A549 (cell line): ENCODE measurements around the gene OLFM3. TPM values are rescaled to one million over a fixed set of nuclear protein-coding genes. Genes with fewer than 3 reads are reported as not detected.

Experiments
- ATAC-seq, 2 experiments: fragments of 200-7000 bp in 1 of 2; fragments of >200 bp in 1 of 2; cut with Nextera tagmentation in 1 of 2; cut with Tn5 transposase in 1 of 2; 3 replicates each; pipeline versions ENCODE4 v1.8.0 to v1.9.1; 2018 to 2020; ENCODE audit warnings: mild to moderate bottlenecking in 1 of 2, moderate library complexity in 1 of 2
- CTCF ChIA-PET: fragments of 300-600 bp; sonication (Branson Sonifier 250); formaldehyde crosslinking; extraction: SDS; loops from one replicate; lab custom pipeline; 2021; ENCODE audit warnings: antibody characterized with exemption, inconsistent platforms; lab: Yijun Ruan, JAX
- POLR2A ChIA-PET: fragments of 350-600 bp; formaldehyde crosslinking; extraction: SDS; loops from one replicate; lab custom pipeline; 2021; ENCODE audit warnings: antibody characterized with exemption, inconsistent platforms; lab: Yijun Ruan, JAX
- DNase-seq, 2 experiments: peaks; one replicate each; pipeline versions ENCODE4 v3.0.0 to v3.0.0-alpha.2; 2011 to 2016; ENCODE audit warnings: low read depth in 1 of 2, low spot score in 1 of 2
- FAIRE-seq: peaks from 2 replicates; lab custom pipeline; 2011; peaks lifted over from hg19 to GRCh38; lab: Jason Lieb, UNC
- H3K27ac ChIP-seq, 2 experiments: fragments of >200 bp; sonication (Bioruptor Twin); formaldehyde crosslinking; 3 replicates each; pipeline ENCODE4 v1.5.1; 2016 to 2017
- H3K4me1 ChIP-seq: fragments of >200 bp; sonication (Bioruptor Twin); formaldehyde crosslinking; 3 replicates; pipeline ENCODE4 v1.6.1; 2016
- H3K4me2 ChIP-seq: fragments of >200 bp; sonication (Bioruptor Twin); formaldehyde crosslinking; 3 replicates; pipeline ENCODE4 v1.6.1; 2016
- H3K4me3 ChIP-seq: fragments of >200 bp; sonication (Bioruptor Twin); formaldehyde crosslinking; 3 replicates; pipeline ENCODE4 v1.5.1; 2016
- H3K9me3 ChIP-seq: fragments of >200 bp; sonication (Bioruptor Twin); formaldehyde crosslinking; 3 replicates; pipeline ENCODE4 v1.6.1; 2016
- CHD4 ChIP-seq: fragments of 200-600 bp; sonication (generic); IDR thresholded peaks from 2 replicates; pipeline ENCODE4 v1.6.1; 2016; ENCODE audit warnings: antibody characterized with exemption, mild to moderate bottlenecking, borderline replicate concordance
- ESRRA ChIP-seq: fragments of 150-350 bp; IDR thresholded peaks from 2 replicates; pipeline ENCODE4 v1.6.1; 2014; ENCODE audit warnings: mild to moderate bottlenecking, low read length, borderline replicate concordance
- FOXS1 ChIP-seq: fragments of 250-450 bp; sonication (Bioruptor Pico); IDR thresholded peaks from 2 replicates; pipeline ENCODE4 v1.5.0; 2020; ENCODE audit warnings: mild to moderate bottlenecking, moderate library complexity
- GATA3 ChIP-seq: IDR thresholded peaks from 2 replicates; pipeline ENCODE4 v1.6.1; 2012; ENCODE audit warnings: borderline replicate concordance
- HOXB13 ChIP-seq: fragments of 250-450 bp; sonication (Bioruptor Pico); IDR thresholded peaks from 2 replicates; pipeline ENCODE4 v1.5.0; 2020; ENCODE audit warnings: low read depth, mild to moderate bottlenecking, moderate library complexity
- HOXB5 ChIP-seq: fragments of 250-450 bp; sonication (Bioruptor Pico); IDR thresholded peaks from 2 replicates; pipeline ENCODE4 v1.5.0; 2020; ENCODE audit warnings: mild to moderate bottlenecking, moderate library complexity
- MAFK ChIP-seq: fragments of 450-650 bp; IDR thresholded peaks from 2 replicates; pipeline ENCODE4 v1.6.1; 2014; ENCODE audit not compliant: partially characterized antibody
- NPAS2 ChIP-seq: fragments of 250-450 bp; sonication (Bioruptor Pico); IDR thresholded peaks from 2 replicates; pipeline ENCODE4 v1.8.0; 2022; ENCODE audit warnings: mild to moderate bottlenecking, moderate library complexity, borderline replicate concordance
- PHF8 ChIP-seq: fragments of 200-600 bp; sonication (generic); IDR thresholded peaks from 2 replicates; pipeline ENCODE4 v1.6.1; 2016; ENCODE audit warnings: low read depth, mild to moderate bottlenecking, antibody characterized with exemption, moderate library complexity, borderline replicate concordance
- POLR2AphosphoS2 ChIP-seq: conservative IDR thresholded peaks from 2 replicates; pipeline ENCODE4 v1.6.1; 2012; ENCODE audit warnings: low read length, improper control_type of control experiment, inconsistent platforms
- RARB ChIP-seq: fragments of 250-450 bp; sonication (Bioruptor Pico); IDR thresholded peaks from 2 replicates; pipeline ENCODE4 v1.8.0; 2021; ENCODE audit warnings: mild to moderate bottlenecking, moderate library complexity
- SMC3 ChIP-seq: fragments of >200 bp; sonication (Bioruptor Twin); formaldehyde crosslinking; IDR thresholded peaks from 3 replicates; pipeline ENCODE4 v1.6.1; 2018; ENCODE audit warnings: inconsistent platforms
- TFCP2L1 ChIP-seq: fragments of 250-450 bp; sonication (Bioruptor Pico); IDR thresholded peaks from 2 replicates; pipeline ENCODE4 v1.5.0; 2021; ENCODE audit warnings: mild to moderate bottlenecking
- ZFP36 ChIP-seq: fragments of 450-650 bp; IDR thresholded peaks from 2 replicates; pipeline ENCODE4 v1.6.1; 2014; ENCODE audit warnings: borderline replicate concordance; ENCODE audit not compliant: partially characterized antibody
- ZNF302 ChIP-seq: fragments of 250-450 bp; sonication (Bioruptor Pico); IDR thresholded peaks from 2 replicates; pipeline ENCODE4 v1.9.0; 2021; ENCODE audit warnings: inconsistent platforms, mild to moderate bottlenecking, moderate library complexity
- WGBS: methylation state at CpG from one replicate; pipeline ENCODE4 v1.1.6; 2017; ENCODE audit errors: missing lambda C conversion rate; 5-methylcytosine and 5-hydroxymethylcytosine counted together
- polyA plus RNA-seq, 4 experiments: library from polyadenylated mRNA; depleted of rRNA in 3 of 4; stranded (reverse); fragments of >200 nt; fragmentation: RNase III in 1 of 4; extraction: RNeasy Plus Mini Kit Qiagen cat#74134 plus additional on column Dnase treatment in 1 of 4; gene quantifications; 2 replicates in 3 of 4; 3 replicates in 1 of 4; pipeline ENCODE4 v1.2.3, GENCODE V29; 2011 to 2017
- TF ChIP-seq, protein P1 (sequence below): fragments of 150-350 bp; IDR thresholded peaks from 2 replicates; pipeline ENCODE4 v1.6.1; 2014; ENCODE audit warnings: low read depth, mild to moderate bottlenecking, low read length
- TF ChIP-seq, protein P2 (sequence below): fragments of >200 bp; sonication (Bioruptor Twin); formaldehyde crosslinking; IDR thresholded peaks from 3 replicates; pipeline ENCODE4 v1.6.1; 2016
- TF ChIP-seq, protein P3 (sequence below): fragments of >200 bp; sonication (Bioruptor Twin); formaldehyde crosslinking; IDR thresholded peaks from 3 replicates; pipeline ENCODE4 v1.5.1; 2016
- TF ChIP-seq, protein P4 (sequence below): fragments of >200 bp; sonication (Bioruptor Twin); formaldehyde crosslinking; IDR thresholded peaks from 2 replicates; pipeline ENCODE4 v1.6.1; 2016
- TF ChIP-seq, protein P5 (sequence below): fragments of 250-450 bp; sonication (Bioruptor Pico); IDR thresholded peaks from 2 replicates; pipeline ENCODE4 v1.5.0; 2020; ENCODE audit warnings: low read depth, mild to moderate bottlenecking, moderate library complexity

OLFM3 gene
- polyA plus RNA-seq, 2 of the 4 experiments (the other 2 are of a cell fraction), result not detected

DNA sequence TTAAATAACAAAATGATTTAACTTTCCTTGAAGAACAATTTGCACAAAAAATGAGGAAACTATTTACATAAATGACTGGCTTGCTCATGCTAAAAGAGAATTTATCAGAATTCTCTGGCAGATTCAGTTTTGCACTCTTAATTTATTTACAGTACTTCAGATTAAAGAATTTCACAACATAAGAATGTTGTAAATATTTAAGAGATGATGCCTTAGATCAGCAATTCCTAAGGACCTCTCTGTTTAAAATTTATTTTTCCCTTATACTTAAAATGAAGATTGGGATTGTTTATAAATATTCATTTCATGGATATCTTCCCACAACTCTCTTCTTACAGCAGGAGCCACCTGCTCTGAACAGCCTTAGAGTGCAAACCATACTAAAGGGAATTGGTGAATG is 120.8 kb downstream of the OLFM3 start:
- Histone ChIP-seq H3K4me1 (no peaks in the 10 kb centered on the region), H3K4me2 (no peak overlapping the region), H3K9me3 (no peaks in the 10 kb centered on the region)
- TF ChIP-seq PHF8, result no peak
- no peak for TF ChIP-seq GATA3
- no peak for TF ChIP-seq FOXS1 (CRISPR knock-in tag)
- TF ChIP-seq, protein P1, sequence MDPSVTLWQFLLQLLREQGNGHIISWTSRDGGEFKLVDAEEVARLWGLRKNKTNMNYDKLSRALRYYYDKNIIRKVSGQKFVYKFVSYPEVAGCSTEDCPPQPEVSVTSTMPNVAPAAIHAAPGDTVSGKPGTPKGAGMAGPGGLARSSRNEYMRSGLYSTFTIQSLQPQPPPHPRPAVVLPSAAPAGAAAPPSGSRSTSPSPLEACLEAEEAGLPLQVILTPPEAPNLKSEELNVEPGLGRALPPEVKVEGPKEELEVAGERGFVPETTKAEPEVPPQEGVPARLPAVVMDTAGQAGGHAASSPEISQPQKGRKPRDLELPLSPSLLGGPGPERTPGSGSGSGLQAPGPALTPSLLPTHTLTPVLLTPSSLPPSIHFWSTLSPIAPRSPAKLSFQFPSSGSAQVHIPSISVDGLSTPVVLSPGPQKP, result no peak
- no peak for TF ChIP-seq SMC3
- TF ChIP-seq, all 56 proteins: peak for 0
- CTCF ChIA-PET, result no interaction called here
- DNase-seq (no peak), ATAC-seq (no peak), FAIRE-seq (no peak)
- Histone ChIP-seq H3K4me3 (no peak overlapping the region), H3K27ac (no peak overlapping the region)
- POLR2A ChIA-PET, result no interaction called here

DNA sequence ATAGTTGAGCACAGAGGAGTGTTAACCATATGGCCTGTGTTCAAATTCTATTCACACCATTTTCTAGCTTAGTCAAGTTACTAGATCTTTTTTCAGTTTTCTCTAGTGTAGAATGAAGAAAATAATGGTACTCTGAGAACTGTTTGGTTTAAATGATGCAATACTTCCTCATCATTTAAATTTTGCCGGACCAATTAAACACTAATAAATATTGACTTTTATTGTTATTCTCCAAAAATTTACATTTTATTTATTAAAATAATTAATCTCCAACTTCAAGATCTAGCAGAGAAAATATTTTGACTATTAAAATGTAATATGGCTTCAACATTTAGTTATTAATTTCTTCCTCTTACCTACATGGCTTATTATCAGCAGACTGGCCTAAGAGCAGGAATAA is 123.1 kb downstream of the OLFM3 start:
- FAIRE-seq (no peak), ATAC-seq (no peak), DNase-seq (no peak)
- ChIA-PET POLR2A (no interaction called here), CTCF (no interaction called here)
- TF ChIP-seq CHD4, result no peak
- TF ChIP-seq TFCP2L1 (CRISPR knock-in tag), result no peak
- TF ChIP-seq MAFK, result no peak
- no peak for TF ChIP-seq HOXB13 (CRISPR knock-in tag)
- no peak for TF ChIP-seq NPAS2 (CRISPR knock-in tag)
- TF ChIP-seq, protein P2, sequence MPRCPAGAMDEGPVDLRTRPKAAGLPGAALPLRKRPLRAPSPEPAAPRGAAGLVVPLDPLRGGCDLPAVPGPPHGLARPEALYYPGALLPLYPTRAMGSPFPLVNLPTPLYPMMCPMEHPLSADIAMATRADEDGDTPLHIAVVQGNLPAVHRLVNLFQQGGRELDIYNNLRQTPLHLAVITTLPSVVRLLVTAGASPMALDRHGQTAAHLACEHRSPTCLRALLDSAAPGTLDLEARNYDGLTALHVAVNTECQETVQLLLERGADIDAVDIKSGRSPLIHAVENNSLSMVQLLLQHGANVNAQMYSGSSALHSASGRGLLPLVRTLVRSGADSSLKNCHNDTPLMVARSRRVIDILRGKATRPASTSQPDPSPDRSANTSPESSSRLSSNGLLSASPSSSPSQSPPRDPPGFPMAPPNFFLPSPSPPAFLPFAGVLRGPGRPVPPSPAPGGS, result no peak
- TF ChIP-seq ZNF302 (CRISPR knock-in tag), result no peak
- TF ChIP-seq ESRRA, result no peak
- TF ChIP-seq, protein P3, sequence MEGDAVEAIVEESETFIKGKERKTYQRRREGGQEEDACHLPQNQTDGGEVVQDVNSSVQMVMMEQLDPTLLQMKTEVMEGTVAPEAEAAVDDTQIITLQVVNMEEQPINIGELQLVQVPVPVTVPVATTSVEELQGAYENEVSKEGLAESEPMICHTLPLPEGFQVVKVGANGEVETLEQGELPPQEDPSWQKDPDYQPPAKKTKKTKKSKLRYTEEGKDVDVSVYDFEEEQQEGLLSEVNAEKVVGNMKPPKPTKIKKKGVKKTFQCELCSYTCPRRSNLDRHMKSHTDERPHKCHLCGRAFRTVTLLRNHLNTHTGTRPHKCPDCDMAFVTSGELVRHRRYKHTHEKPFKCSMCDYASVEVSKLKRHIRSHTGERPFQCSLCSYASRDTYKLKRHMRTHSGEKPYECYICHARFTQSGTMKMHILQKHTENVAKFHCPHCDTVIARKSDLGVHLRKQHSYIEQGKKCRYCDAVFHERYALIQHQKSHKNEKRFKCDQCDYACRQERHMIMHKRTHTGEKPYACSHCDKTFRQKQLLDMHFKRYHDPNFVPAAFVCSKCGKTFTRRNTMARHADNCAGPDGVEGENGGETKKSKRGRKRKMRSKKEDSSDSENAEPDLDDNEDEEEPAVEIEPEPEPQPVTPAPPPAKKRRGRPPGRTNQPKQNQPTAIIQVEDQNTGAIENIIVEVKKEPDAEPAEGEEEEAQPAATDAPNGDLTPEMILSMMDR, result no peak
- TF ChIP-seq, protein P4, sequence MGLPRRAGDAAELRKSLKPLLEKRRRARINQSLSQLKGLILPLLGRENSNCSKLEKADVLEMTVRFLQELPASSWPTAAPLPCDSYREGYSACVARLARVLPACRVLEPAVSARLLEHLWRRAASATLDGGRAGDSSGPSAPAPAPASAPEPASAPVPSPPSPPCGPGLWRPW, result no peak
- no peak for TF ChIP-seq HOXB5 (CRISPR knock-in tag)
- no peak for TF ChIP-seq ZFP36
- TF ChIP-seq, protein P1, result no peak
- TF ChIP-seq, protein P5, sequence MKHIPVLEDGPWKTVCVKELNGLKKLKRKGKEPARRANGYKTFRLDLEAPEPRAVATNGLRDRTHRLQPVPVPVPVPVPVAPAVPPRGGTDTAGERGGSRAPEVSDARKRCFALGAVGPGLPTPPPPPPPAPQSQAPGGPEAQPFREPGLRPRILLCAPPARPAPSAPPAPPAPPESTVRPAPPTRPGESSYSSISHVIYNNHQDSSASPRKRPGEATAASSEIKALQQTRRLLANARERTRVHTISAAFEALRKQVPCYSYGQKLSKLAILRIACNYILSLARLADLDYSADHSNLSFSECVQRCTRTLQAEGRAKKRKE (CRISPR knock-in tag), result no peak
- TF ChIP-seq RARB (CRISPR knock-in tag), result no peak
- TF ChIP-seq POLR2AphosphoS2, result no peak
- no peaks in the 10 kb centered on the region for H3K4me1 ChIP-seq
- no peak overlapping the region for H3K4me3 ChIP-seq
- 85% methylated on average over 1 of the region's 1 CpG for WGBS
- H3K27ac ChIP-seq, result no peak overlapping the region
- H3K9me3 ChIP-seq, result no peaks in the 10 kb centered on the region
- H3K4me2 ChIP-seq, result no peak overlapping the region
